Measurements from ENCODE around the gene NETO2. TPM values are rescaled to one million over a fixed set of nuclear protein-coding genes. Genes with fewer than 3 reads are reported as not detected.
"Not testable (repeated sequence)": the region's sequence is repeated elsewhere in the genome, so short reads cannot be mapped to it uniquely, and the experiment has no call there.

The NETO2 gene
- total RNA-seq, 1 donor from 2014 or later = 2.0 TPM

- DNase-seq (no peak), ATAC-seq (ENCODE audit: poor library complexity) (no peak)
- intact Hi-C loops (cut with DNase I) = loop anchor here (5.0 kb wide), 1 partner anchor 918 kb away; no protein-coding TSS in a partner anchor
Measured at GRCh38 chr16:47139561-47140185, 4.1 kb downstream of the NETO2 start.

- ATAC-seq (ENCODE audit: poor library complexity); DNase-seq; intact Hi-C loops (cut with DNase I): not testable (repeated sequence)
Measured at GRCh38 chr16:47137925-47138324, 5.8 kb downstream of the NETO2 start.

GRCh38 chr16:47136099-47136842 lies 7.5 kb downstream of the NETO2 start:
- no peak for DNase-seq
- intact Hi-C loops (cut with DNase I) = no loop called here
- ATAC-seq (ENCODE audit: poor library complexity) = no peak

GRCh38 chr16:47134550-47134949 lies 9.2 kb downstream of the NETO2 start:
- ATAC-seq (ENCODE audit: poor library complexity) (no peak), DNase-seq (no peak)
- intact Hi-C loops (cut with DNase I) = no loop called here

GRCh38 chr16:47132308-47132707 lies 11.4 kb downstream of the NETO2 start:
- intact Hi-C loops (cut with DNase I) = no loop called here
- DNase-seq = no peak
- no peak for ATAC-seq (ENCODE audit: poor library complexity)

- DNase-seq = no peak
- intact Hi-C loops (cut with DNase I) = no loop called here
Measured at GRCh38 chr16:47129755-47130435, 13.8 kb downstream of the NETO2 start.

GRCh38 chr16:47127541-47127940 lies 16.2 kb downstream of the NETO2 start:
- intact Hi-C loops (cut with DNase I) = no loop called here
- DNase-seq (no peak), ATAC-seq (ENCODE audit: poor library complexity) (no peak)

More at GRCh38 chr16:47129755-47130435, 13.8 kb downstream of the NETO2 start:
- ATAC-seq (ENCODE audit: poor library complexity) = no peak

GRCh38 chr16:47125757-47126156 lies 18.0 kb downstream of the NETO2 start:
- no peak for DNase-seq
- no peak for ATAC-seq (ENCODE audit: poor library complexity)
- intact Hi-C loops (cut with DNase I) = no loop called here

- ATAC-seq (ENCODE audit: poor library complexity) = no peak
- intact Hi-C loops (cut with DNase I) = no loop called here
- no peak for DNase-seq
Measured at GRCh38 chr16:47113130-47113529, 30.6 kb downstream of the NETO2 start.

GRCh38 chr16:47110939-47111338 lies 32.8 kb downstream of the NETO2 start:
- intact Hi-C loops (cut with DNase I) = no loop called here
- DNase-seq = no peak
- no peak for ATAC-seq (ENCODE audit: poor library complexity)

GRCh38 chr16:47109361-47109760 lies 34.4 kb downstream of the NETO2 start:
- DNase-seq (no peak), ATAC-seq (ENCODE audit: poor library complexity) (no peak)
- intact Hi-C loops (cut with DNase I) = no loop called here

- ATAC-seq (ENCODE audit: poor library complexity); DNase-seq; intact Hi-C loops (cut with DNase I): not testable (repeated sequence)
Measured at GRCh38 chr16:47102921-47103320, 40.8 kb downstream of the NETO2 start.

GRCh38 chr16:47097154-47097553 lies 46.6 kb downstream of the NETO2 start:
- intact Hi-C loops (cut with DNase I); ATAC-seq (ENCODE audit: poor library complexity); DNase-seq: not testable (repeated sequence)

GRCh38 chr16:47096297-47096696 lies 47.4 kb downstream of the NETO2 start:
- DNase-seq = no peak
- intact Hi-C loops (cut with DNase I) = no loop called here
- no peak for ATAC-seq (ENCODE audit: poor library complexity)

GRCh38 chr16:47084198-47084597 lies 59.5 kb downstream of the NETO2 start:
- intact Hi-C loops (cut with DNase I) = no loop called here
- ATAC-seq (ENCODE audit: poor library complexity) (no peak), DNase-seq (no peak)

- ATAC-seq (ENCODE audit: poor library complexity) (no peak), DNase-seq (no peak)
- intact Hi-C loops (cut with DNase I) = no loop called here
Measured at GRCh38 chr16:47082099-47082865, 61.5 kb downstream of the NETO2 start.

- intact Hi-C loops (cut with DNase I) = no loop called here
- no peak for ATAC-seq (ENCODE audit: poor library complexity)
- no peak for DNase-seq
Measured at GRCh38 chr16:47081115-47081514, 62.6 kb downstream of the NETO2 start.

GRCh38 chr16:47079860-47080259 lies 63.9 kb downstream of the NETO2 start:
- intact Hi-C loops (cut with DNase I) = no loop called here
- ATAC-seq (ENCODE audit: poor library complexity) (no peak), DNase-seq (no peak)

Data from Right ventricle myocardium superior (tissue), 1 donor.